ENCODE data around the gene DSCAML1. TPM values are rescaled to one million over a fixed set of nuclear protein-coding genes. Genes with fewer than 3 reads are reported as not detected.
A peak's percentile ranks its signal among the peaks of the same experiment; 100 is the strongest.

Gene DSCAML1
- total and polyA plus RNA-seq, 2 of the 8 experiments (the other 6 are each of a cell fraction or from before 2014, with no cell fraction given): 0.19 to 0.24 TPM

- CTCF ChIA-PET (ENCODE audit: partially characterized antibody): interaction anchor here (0.9 to 1.2 kb wide), 4 partner anchors 27 to 215 kb away, joined by 3 read pairs; no protein-coding TSS in a partner anchor
- TF ChIP-seq SIX5 (IDR thresholded peaks at IDR 0.05; ENCODE audit: low read depth, low read length): no peak
- TF ChIP-seq CEBPB (IDR thresholded peaks at IDR 0.05; ENCODE audit: low read depth, low read length): no peak
- no peak for TF ChIP-seq GABPA (IDR thresholded peaks at IDR 0.05; ENCODE audit: borderline replicate concordance, insufficient read depth, low read length)
- TF ChIP-seq RNF2 (IDR thresholded peaks at IDR 0.05; ENCODE audit: borderline replicate concordance, low read depth, low read length, missing control alignments, poor library complexity, severe bottlenecking): no peak
- no peak for TF ChIP-seq SIN3A (conservative IDR thresholded peaks at IDR 0.05 in 1 of 2, IDR thresholded peaks at IDR 0.05 in 1 of 2; ENCODE audit: low read depth in 1 of 2, low read length in 2 of 2)
- TF ChIP-seq EGR1 (IDR thresholded peaks at IDR 0.05; ENCODE audit: borderline replicate concordance, low read depth, low read length): no peak
- TF ChIP-seq ATF2 (IDR thresholded peaks at IDR 0.05; ENCODE audit: low read length): no peak
- TF ChIP-seq TAF1 (IDR thresholded peaks at IDR 0.05; ENCODE audit: low read depth, low read length): no peak
- TF ChIP-seq BACH1 (IDR thresholded peaks at IDR 0.05; ENCODE audit: low read length): no peak
- TF ChIP-seq BRCA1 (IDR thresholded peaks at IDR 0.05; ENCODE audit: low read depth, low read length): no peak
- TF ChIP-seq HDAC6 (IDR thresholded peaks at IDR 0.05; ENCODE audit: low read depth, low read length): no peak
- TF ChIP-seq BCL11A (IDR thresholded peaks at IDR 0.05; ENCODE audit: low read depth in 2 of 2, low read length in 2 of 2): no peak
Observed at GRCh38 chr11:117663414-117663813, 133.6 kb downstream of the DSCAML1 start.

More at GRCh38 chr11:117663414-117663813, 133.6 kb downstream of the DSCAML1 start:
- no peaks in the 10 kb centered on the region for H3K36me3 ChIP-seq (ENCODE audit: control insufficient read depth in 2 of 4, insufficient read depth in 4 of 4, low read length in 3 of 4)
- H2BK120ac ChIP-seq (replicated peaks; ENCODE audit: low read depth, low read length): no peak overlapping the region
- no peak overlapping the region for H3K4ac ChIP-seq (replicated peaks; ENCODE audit: insufficient read length, low read depth, low read length)
- POLR2A ChIA-PET (ENCODE audit: partially characterized antibody): no interaction called here
- no peak overlapping the region for H4K5ac ChIP-seq (ENCODE audit: insufficient read length, low read depth, low read length)
- H2BK12ac ChIP-seq (ENCODE audit: low read depth, low read length): no peak overlapping the region
- H3K23me2 ChIP-seq (ENCODE audit: low read depth, low read length): no peaks in the 10 kb centered on the region
- H3K9ac ChIP-seq (replicated peaks in 1 of 4; ENCODE audit: extremely low read depth in 1 of 4, low read depth in 3 of 4, low read length in 3 of 4): no peak overlapping the region
- peak overlapping the region; percentile 89; the same call in 1 of the 2 replicates for H2BK15ac ChIP-seq (ENCODE audit: low read length)
- H2AFZ ChIP-seq (ENCODE audit: low read length): no peak overlapping the region
- H4K91ac ChIP-seq (replicated peaks; ENCODE audit: insufficient read length, low read length): no peak overlapping the region
- H3K4me3 ChIP-seq (ENCODE audit: extremely low read depth in 1 of 4, insufficient read depth in 2 of 4, low read depth in 3 of 4, low read length in 4 of 4): no peak overlapping the region
- 0 out of 2 replicates have a peak overlapping the region, but pooled peaks have one; percentile 55 for H2BK20ac ChIP-seq (ENCODE audit: low read length)
- no peaks in the 10 kb centered on the region for H3K79me1 ChIP-seq (ENCODE audit: low read depth, low read length)
- H3K79me2 ChIP-seq (ENCODE audit: control insufficient read depth in 1 of 2, insufficient read depth in 2 of 2, low read length in 2 of 2): no peaks in the 10 kb centered on the region
- H3K27ac ChIP-seq (ENCODE audit: low read depth, low read length): no peak overlapping the region
- H3K56ac ChIP-seq (replicated peaks; ENCODE audit: insufficient read length, low read depth, low read length): no peak overlapping the region
- DNase-seq (ENCODE audit: low read depth in 1 of 2, low spot score in 2 of 2) (no peak), FAIRE-seq (no peak)
- no peak overlapping the region for H2AK5ac ChIP-seq (ENCODE audit: low read depth, low read length)
- WGBS, 2 experiments (ENCODE audit: extremely low coverage in 1 of 2, insufficient coverage in 1 of 2, insufficient read length in 1 of 2, insufficient replicate concordance in 2 of 2, low coverage in 1 of 2, low lambda C conversion rate in 2 of 2, missing lambda C conversion rate in 1 of 2): 77% methylated on average over 5 of the region's 5 CpGs; no CpG with 5 or more reads in 1 of the 2 experiments
- H4K8ac ChIP-seq (ENCODE audit: extremely low read depth, insufficient read depth, low read length): no peak overlapping the region
- peaks cover 0 to 16% (median 8%) of the 10 kb centered on the region in 4 experiments; a peak in 5 of 7 replicates for H3K4me1 ChIP-seq (replicated peaks in 1 of 4; ENCODE audit: control insufficient read depth in 3 of 4, insufficient read depth in 4 of 4, low read length in 3 of 4)
- no peak overlapping the region for H3K14ac ChIP-seq (ENCODE audit: insufficient read length)
- H4K20me1 ChIP-seq (replicated peaks in 1 of 2; ENCODE audit: control insufficient read depth in 1 of 2, insufficient read depth in 2 of 2, low read length in 2 of 2): no peaks in the 10 kb centered on the region
- H3K27me3 ChIP-seq (replicated peaks in 1 of 4; ENCODE audit: control insufficient read depth in 3 of 4, extremely low read depth in 1 of 4, insufficient read depth in 3 of 4, low read length in 3 of 4): no peaks in the 10 kb centered on the region
- H3K4me2 ChIP-seq (ENCODE audit: insufficient read depth in 1 of 2, low read depth in 2 of 2, low read length in 2 of 2): no peak overlapping the region
- H3K23ac ChIP-seq (ENCODE audit: insufficient read length): no peak overlapping the region
- no peak overlapping the region; the same call in 1 of the 2 replicates for H2BK5ac ChIP-seq (ENCODE audit: low read depth, low read length)
- no peaks in the 10 kb centered on the region for H3K9me3 ChIP-seq (ENCODE audit: insufficient read depth in 2 of 2, low read depth in 1 of 2, low read length in 1 of 2)
- 0 out of 2 replicates have a peak overlapping the region, but pooled peaks have one; percentile 48 for H3K18ac ChIP-seq (ENCODE audit: extremely low read depth, low read length)

All from H1 (cell line).